ENCODE data around the gene MIF.

GRCh38 chr22:23891726-23892125, 2.5 kb upstream of the MIF start:
- TF ChIP-seq CTCF (IDR thresholded peaks at IDR 0.05) (no peak), POLR2A (IDR thresholded peaks at IDR 0.05) (no peak), EP300 (IDR thresholded peaks at IDR 0.05) (no peak), POLR2AphosphoS5 (IDR thresholded peaks at IDR 0.05) (no peak)

Data from suprapubic skin (tissue), 4 donors.